ENCODE measurements around the gene FBXO9. TPM values are rescaled to one million over a fixed set of nuclear protein-coding genes. Genes with fewer than 3 reads are reported as not detected.

The FBXO9 gene
- total RNA-seq, 1 donor from 2014 or later, result 50.8 TPM

DNA sequence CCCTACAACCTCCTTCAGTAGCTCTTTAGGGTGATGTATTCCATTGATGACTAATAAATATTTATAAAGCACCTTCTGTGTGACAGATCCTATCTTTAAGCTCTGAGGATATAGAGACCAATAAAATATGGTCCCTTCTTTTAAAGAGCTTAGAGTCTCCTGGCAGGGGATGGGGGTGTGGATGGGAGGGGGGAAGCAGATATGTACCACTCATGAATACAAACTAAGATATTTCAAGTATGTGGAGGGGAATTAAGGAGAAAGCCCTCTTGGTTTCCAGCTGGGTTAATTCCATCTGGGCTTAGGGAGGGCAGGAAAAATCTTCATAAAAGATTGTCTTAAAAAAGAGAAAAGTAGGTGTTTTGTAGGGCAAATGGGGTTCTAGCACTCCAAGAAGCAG lies 21.6 kb upstream of the FBXO9 start:
- DNase-seq (ENCODE audit: low spot score), result peak; percentile 24
- no peaks in the 10 kb centered on the region for H3K9me3 Mint-ChIP-seq
- H3K27ac Mint-ChIP-seq, result peak overlapping the region; percentile 91
- Histone ChIP-seq H3K4me1 (peaks cover 21% of the 10 kb centered on the region), H3K27me3 (no peaks in the 10 kb centered on the region), H3K9ac (no peak overlapping the region), H3K4me3 (no peak overlapping the region), H3K79me2 (ENCODE audit: low read depth) (peaks cover 4% of the 10 kb centered on the region), H3K36me3 (no peaks in the 10 kb centered on the region), H3K4me2 (peak overlapping the region; percentile 66), H3K9me3 (ENCODE audit: low read depth) (no peaks in the 10 kb centered on the region), H2AFZ (replicated peaks) (no peak overlapping the region), H3K27ac (no peak overlapping the region), H4K20me1 (ENCODE audit: low read depth) (peaks cover 17% of the 10 kb centered on the region), H3F3A (ENCODE audit: low read depth) (peaks cover 13% of the 10 kb centered on the region)
- TF ChIP-seq EZH2 (IDR thresholded peaks at IDR 0.05), result no peak
- TF ChIP-seq EZH2phosphoT487 (IDR thresholded peaks at IDR 0.05), result no peak
- TF ChIP-seq, protein P1, sequence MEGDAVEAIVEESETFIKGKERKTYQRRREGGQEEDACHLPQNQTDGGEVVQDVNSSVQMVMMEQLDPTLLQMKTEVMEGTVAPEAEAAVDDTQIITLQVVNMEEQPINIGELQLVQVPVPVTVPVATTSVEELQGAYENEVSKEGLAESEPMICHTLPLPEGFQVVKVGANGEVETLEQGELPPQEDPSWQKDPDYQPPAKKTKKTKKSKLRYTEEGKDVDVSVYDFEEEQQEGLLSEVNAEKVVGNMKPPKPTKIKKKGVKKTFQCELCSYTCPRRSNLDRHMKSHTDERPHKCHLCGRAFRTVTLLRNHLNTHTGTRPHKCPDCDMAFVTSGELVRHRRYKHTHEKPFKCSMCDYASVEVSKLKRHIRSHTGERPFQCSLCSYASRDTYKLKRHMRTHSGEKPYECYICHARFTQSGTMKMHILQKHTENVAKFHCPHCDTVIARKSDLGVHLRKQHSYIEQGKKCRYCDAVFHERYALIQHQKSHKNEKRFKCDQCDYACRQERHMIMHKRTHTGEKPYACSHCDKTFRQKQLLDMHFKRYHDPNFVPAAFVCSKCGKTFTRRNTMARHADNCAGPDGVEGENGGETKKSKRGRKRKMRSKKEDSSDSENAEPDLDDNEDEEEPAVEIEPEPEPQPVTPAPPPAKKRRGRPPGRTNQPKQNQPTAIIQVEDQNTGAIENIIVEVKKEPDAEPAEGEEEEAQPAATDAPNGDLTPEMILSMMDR (IDR thresholded peaks at IDR 0.05), result no peak
- peak overlapping the region; percentile 52 for H3K4me3 Mint-ChIP-seq
- H3K27me3 Mint-ChIP-seq (ENCODE audit: insufficient read depth, low read depth), result no peaks in the 10 kb centered on the region
- H3K4me1 Mint-ChIP-seq, result peaks cover 30% of the 10 kb centered on the region
- H3K36me3 Mint-ChIP-seq, result peaks cover 27% of the 10 kb centered on the region

GRCh38 chr6:53044071-53044470 lies 21.1 kb upstream of the FBXO9 start:
- no peak overlapping the region for H2AFZ ChIP-seq (replicated peaks)
- no peak overlapping the region for H3K27ac ChIP-seq
- no peak overlapping the region for H3K9ac ChIP-seq
- Mint-ChIP-seq H3K36me3 (peaks cover 25% of the 10 kb centered on the region), H3K27ac (peak overlapping the region; percentile 91), H3K4me3 (peak overlapping the region; percentile 52), H3K4me1 (peaks cover 34% of the 10 kb centered on the region), H3K9me3 (no peaks in the 10 kb centered on the region), H3K27me3 (ENCODE audit: insufficient read depth, low read depth) (no peaks in the 10 kb centered on the region)
- DNase-seq (ENCODE audit: low spot score), result peak; percentile 67
- peaks cover 13% of the 10 kb centered on the region for H3F3A ChIP-seq (ENCODE audit: low read depth)
- peak overlapping the region; percentile 66 for H3K4me2 ChIP-seq
- peaks cover 17% of the 10 kb centered on the region for H4K20me1 ChIP-seq (ENCODE audit: low read depth)
- H3K27me3 ChIP-seq, result no peaks in the 10 kb centered on the region
- no peaks in the 10 kb centered on the region for H3K36me3 ChIP-seq
- peaks cover 21% of the 10 kb centered on the region for H3K4me1 ChIP-seq
- peaks cover 4% of the 10 kb centered on the region for H3K79me2 ChIP-seq (ENCODE audit: low read depth)
- no peaks in the 10 kb centered on the region for H3K9me3 ChIP-seq (ENCODE audit: low read depth)
- TF ChIP-seq, protein P1 (IDR thresholded peaks at IDR 0.05), result no peak
- TF ChIP-seq EZH2 (IDR thresholded peaks at IDR 0.05), result no peak
- TF ChIP-seq EZH2phosphoT487 (IDR thresholded peaks at IDR 0.05), result no peak
- H3K4me3 ChIP-seq, result no peak overlapping the region

DNA sequence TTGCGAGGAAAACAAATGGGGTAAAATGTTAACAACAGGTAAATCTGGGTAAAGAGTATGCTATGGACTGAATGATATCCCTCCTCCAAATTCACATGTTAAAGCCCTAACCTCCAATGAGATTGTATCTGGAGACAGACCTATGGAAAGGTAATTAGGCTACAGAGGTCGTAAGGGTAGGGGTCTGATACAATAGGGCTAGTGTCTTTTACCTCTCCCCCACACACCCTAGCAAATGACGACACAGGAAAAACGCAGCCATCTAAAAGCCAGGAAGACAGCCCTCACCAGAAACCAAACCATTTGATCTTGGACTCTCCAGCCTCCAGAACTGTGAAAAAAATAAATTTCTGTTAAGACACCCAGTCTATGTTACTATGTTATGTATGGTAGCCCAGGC lies 20.6 kb upstream of the FBXO9 start:
- H3K4me3 Mint-ChIP-seq, result no peak overlapping the region
- no peaks in the 10 kb centered on the region for H3K27me3 ChIP-seq
- H3K9me3 Mint-ChIP-seq, result no peaks in the 10 kb centered on the region
- TF ChIP-seq EZH2 (IDR thresholded peaks at IDR 0.05) (no peak), EZH2phosphoT487 (IDR thresholded peaks at IDR 0.05) (no peak)
- TF ChIP-seq, protein P1 (IDR thresholded peaks at IDR 0.05), result no peak
- H4K20me1 ChIP-seq (ENCODE audit: low read depth), result peaks cover 17% of the 10 kb centered on the region
- H3K36me3 ChIP-seq, result no peaks in the 10 kb centered on the region
- peaks cover 13% of the 10 kb centered on the region for H3F3A ChIP-seq (ENCODE audit: low read depth)
- no peaks in the 10 kb centered on the region for H3K9me3 ChIP-seq (ENCODE audit: low read depth)
- H3K27me3 Mint-ChIP-seq (ENCODE audit: insufficient read depth, low read depth), result no peaks in the 10 kb centered on the region
- H2AFZ ChIP-seq (replicated peaks), result no peak overlapping the region
- no peak overlapping the region for H3K27ac ChIP-seq
- H3K79me2 ChIP-seq (ENCODE audit: low read depth), result peaks cover 4% of the 10 kb centered on the region
- H3K4me2 ChIP-seq, result peak overlapping the region; percentile 66
- H3K4me3 ChIP-seq, result no peak overlapping the region
- H3K4me1 Mint-ChIP-seq, result peaks cover 39% of the 10 kb centered on the region
- peak overlapping the region; percentile 45 for H3K27ac Mint-ChIP-seq
- peaks cover 20% of the 10 kb centered on the region for H3K36me3 Mint-ChIP-seq
- peaks cover 21% of the 10 kb centered on the region for H3K4me1 ChIP-seq
- H3K9ac ChIP-seq, result no peak overlapping the region
- DNase-seq (ENCODE audit: low spot score), result no peak

Measured in neural progenitor cell (in vitro differentiated cells).